PC-9 (cell line): ENCODE results near the gene URM1. TPM values are rescaled to one million over a fixed set of nuclear protein-coding genes. Genes with fewer than 3 reads are reported as not detected.

ENCODE experiments used
- BruUV-seq: library from RNA; stranded (reverse); fragments of 400-500 nt; replicated peaks from 2 replicates; lab custom pipeline; 2021; lab: Mats Ljungman, UMichigan
- CTCF ChIA-PET: fragments of 300-600 bp; sonication (Branson Sonifier 250); formaldehyde crosslinking; loops from one replicate; lab custom pipeline; 2022; ENCODE audit warnings: antibody characterized with exemption; lab: Charles Lee
- POLR2A ChIA-PET: fragments of 300-600 bp; sonication (Branson Sonifier 250); formaldehyde crosslinking; loops from one replicate; lab custom pipeline; 2022; ENCODE audit warnings: antibody characterized with exemption; ENCODE audit not compliant: unreplicated experiment; lab: Charles Lee
- DNase-seq, 2 experiments: peaks; one replicate each; pipeline versions ENCODE4 v3.0.0 to v3.0.0-alpha.2; 2015 to 2022; ENCODE audit warnings: mixed read lengths in 1 of 2
- H2AFZ ChIP-seq: fragments of 200-600 bp; sonication (generic); 2 replicates; pipeline ENCODE4 v1.8.1; 2017; ENCODE audit warnings: antibody characterized with exemption
- H3F3A ChIP-seq: fragments of 200-600 bp; sonication (generic); 2 replicates; pipeline ENCODE4 v1.8.1; 2017; ENCODE audit warnings: antibody characterized with exemption, mild to moderate bottlenecking, low read depth; ENCODE audit not compliant: insufficient read depth
- H3K27ac ChIP-seq: fragments of 200-600 bp; sonication (generic); 2 replicates; pipeline ENCODE4 v1.6.1; 2016; ENCODE audit warnings: mixed run types
- H3K27me3 ChIP-seq: fragments of 200-600 bp; sonication (generic); 2 replicates; pipeline ENCODE4 v1.6.1; 2016; ENCODE audit warnings: low read depth, mixed run types; ENCODE audit not compliant: insufficient read depth
- H3K36me3 ChIP-seq: fragments of 200-600 bp; sonication (generic); 2 replicates; pipeline ENCODE4 v1.6.1; 2016; ENCODE audit warnings: low read depth, mixed run types
- H3K4me1 ChIP-seq: fragments of 200-600 bp; sonication (generic); replicated peaks from 2 replicates; pipeline ENCODE4 v1.6.1; 2016; ENCODE audit warnings: mixed run types; ENCODE audit not compliant: insufficient read depth
- H3K4me2 ChIP-seq: fragments of 200-600 bp; sonication (generic); 2 replicates; pipeline ENCODE4 v1.6.1; 2017; ENCODE audit warnings: mixed run types
- H3K4me3 ChIP-seq: fragments of 200-600 bp; sonication (generic); 2 replicates; pipeline ENCODE4 v1.6.1; 2016; ENCODE audit warnings: mixed run types
- H3K79me2 ChIP-seq: fragments of 200-600 bp; sonication (generic); 2 replicates; pipeline ENCODE4 v1.6.1; 2017; ENCODE audit warnings: low read depth, mixed run types
- H3K9me2 ChIP-seq: fragments of 200-600 bp; sonication (generic); 2 replicates; pipeline ENCODE4 v1.8.1; 2017; ENCODE audit warnings: mild to moderate bottlenecking; ENCODE audit not compliant: insufficient read depth
- H3K9me3 ChIP-seq: fragments of 200-600 bp; sonication (generic); 2 replicates; pipeline ENCODE4 v1.8.1; 2016; ENCODE audit warnings: low read depth; ENCODE audit not compliant: insufficient read depth
- H4K20me1 ChIP-seq: fragments of 200-600 bp; sonication (generic); 2 replicates; pipeline ENCODE4 v1.8.1; 2017; ENCODE audit not compliant: insufficient read depth
- CTCF ChIP-seq: fragments of 200-600 bp; sonication (generic); conservative IDR thresholded peaks from 2 replicates; pipeline ENCODE4 v1.6.1; 2017; ENCODE audit warnings: mixed run types, antibody characterized with exemption, mild to moderate bottlenecking, moderate library complexity
- EZH2 ChIP-seq: fragments of 200-600 bp; sonication (generic); IDR thresholded peaks from 2 replicates; pipeline ENCODE4 v1.8.0; 2017; ENCODE audit warnings: antibody characterized with exemption, low read depth
- intact Hi-C: fragments of 100-400 bp; cut with micrococcal nuclease; formaldehyde crosslinking; loops from one replicate; pipeline ENCODE4 v1.10.0; 2022; ENCODE audit not compliant: unreplicated experiment
- total RNA-seq: library from RNA; stranded (reverse); gene quantifications from 2 replicates; pipeline ENCODE4 v1.2.3, GENCODE V29; 2021

Gene URM1
- total RNA-seq, 1 experiment from 2014 or later, result 98.1 TPM

GRCh38 chr9:128355451-128355850 is 15.7 kb upstream of the URM1 start:
- no peak overlapping the region for H3K4me2 ChIP-seq
- no peaks in the 10 kb centered on the region for H4K20me1 ChIP-seq
- no peaks in the 10 kb centered on the region for H3K27me3 ChIP-seq
- ChIA-PET CTCF (interaction anchor here (0.6 to 0.7 kb wide), 2 partner anchors 156 to 259 kb away, joined by 4 to 6 read pairs; no protein-coding TSS in a partner anchor), POLR2A (interaction anchor here (0.6 kb wide), 1 partner anchor 60 kb away, joined by 14 read pairs; no protein-coding TSS in a partner anchor)
- no peak overlapping the region for H3K27ac ChIP-seq
- no peaks in the 10 kb centered on the region for H3K9me3 ChIP-seq
- DNase-seq, result no peak
- no peaks in the 10 kb centered on the region; the same call in 1 of the 2 replicates for H3F3A ChIP-seq
- no peaks in the 10 kb centered on the region for H3K9me2 ChIP-seq
- H3K4me1 ChIP-seq, result no peaks in the 10 kb centered on the region
- TF ChIP-seq EZH2 (no peak), CTCF (no peak)
- H3K4me3 ChIP-seq, result no peak overlapping the region
- no peaks in the 10 kb centered on the region for H3K79me2 ChIP-seq
- BruUV-seq, result no TSS peak
- H2AFZ ChIP-seq, result no peak overlapping the region
- H3K36me3 ChIP-seq, result no peaks in the 10 kb centered on the region
- intact Hi-C loops, result no loop called here

DNA sequence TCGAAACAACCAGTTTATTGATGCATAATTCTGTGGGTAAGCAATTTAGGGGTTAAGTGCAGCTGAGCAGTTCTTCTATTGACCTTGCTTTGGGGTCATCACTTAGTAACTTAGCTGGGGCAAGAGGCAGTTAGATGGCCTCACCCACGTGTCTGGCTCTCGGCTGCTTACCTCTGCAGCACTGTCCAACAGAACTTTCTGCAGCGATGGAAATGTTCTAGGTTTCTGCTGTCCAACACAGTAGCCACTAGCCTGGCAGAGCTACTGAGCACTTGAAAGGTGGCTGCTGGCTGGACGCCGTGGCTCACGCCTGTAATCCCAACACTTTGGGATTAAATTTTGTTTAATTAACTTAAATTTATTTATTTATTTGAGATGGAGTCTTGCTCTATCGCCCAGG is 13.1 kb upstream of the URM1 start:
- no peak for DNase-seq
- Histone ChIP-seq H3F3A (peaks cover 14% of the 10 kb centered on the region), H3K36me3 (no peaks in the 10 kb centered on the region), H3K27me3 (no peaks in the 10 kb centered on the region), H3K9me3 (no peaks in the 10 kb centered on the region), H3K27ac (no peak overlapping the region), H3K4me3 (no peak overlapping the region), H2AFZ (no peak overlapping the region), H4K20me1 (no peaks in the 10 kb centered on the region), H3K4me2 (no peak overlapping the region), H3K4me1 (peaks cover 12% of the 10 kb centered on the region), H3K9me2 (no peaks in the 10 kb centered on the region), H3K79me2 (no peaks in the 10 kb centered on the region)
- no TSS peak for BruUV-seq
- TF ChIP-seq CTCF (no peak), EZH2 (no peak)
- POLR2A ChIA-PET, result no interaction called here
- CTCF ChIA-PET, result no interaction called here
- intact Hi-C loops, result no loop called here

DNA sequence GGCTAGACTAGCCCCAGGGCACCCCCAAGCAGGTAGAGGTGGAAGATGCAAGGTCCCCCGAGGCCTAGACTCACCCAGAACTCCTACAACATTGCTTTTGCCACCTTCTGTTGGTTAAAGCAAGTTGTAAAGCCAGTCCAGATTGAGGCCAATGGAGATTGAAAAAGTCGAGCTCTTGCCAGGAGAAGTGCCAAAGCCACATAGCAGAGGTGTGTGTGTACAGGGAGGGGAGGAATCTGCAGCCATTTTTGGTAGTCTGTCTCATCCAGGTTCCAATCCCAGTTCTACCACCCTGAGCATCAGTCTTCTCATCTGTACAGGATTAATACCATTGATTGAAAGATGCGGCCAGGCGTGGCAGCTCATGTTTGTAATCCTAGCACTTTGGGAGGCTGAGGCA is 12.3 kb upstream of the URM1 start:
- H3K27me3 ChIP-seq, result no peaks in the 10 kb centered on the region
- intact Hi-C loops, result no loop called here
- no peaks in the 10 kb centered on the region for H3K9me3 ChIP-seq
- peaks cover 14% of the 10 kb centered on the region for H3F3A ChIP-seq
- H2AFZ ChIP-seq, result no peak overlapping the region
- H3K27ac ChIP-seq, result no peak overlapping the region
- no peaks in the 10 kb centered on the region for H3K36me3 ChIP-seq
- no peak overlapping the region for H3K4me2 ChIP-seq
- TF ChIP-seq CTCF (no peak), EZH2 (no peak)
- ChIA-PET POLR2A (no interaction called here), CTCF (no interaction called here)
- no peak for DNase-seq
- H4K20me1 ChIP-seq, result no peaks in the 10 kb centered on the region
- H3K79me2 ChIP-seq, result no peaks in the 10 kb centered on the region
- no TSS peak for BruUV-seq
- H3K4me1 ChIP-seq, result peaks cover 12% of the 10 kb centered on the region
- no peaks in the 10 kb centered on the region for H3K9me2 ChIP-seq
- H3K4me3 ChIP-seq, result no peak overlapping the region
